H1 (cell line): ENCODE measurements around the gene CACNA1G.
A peak's percentile ranks its signal among the peaks of the same experiment; 100 is the strongest.

Experiments
- CTCF ChIP-seq, 3 experiments: IDR thresholded peaks; 1 replicate in 2 of 3; 2 replicates in 1 of 3; pipeline versions ENCODE4 v1.5.1 to v1.6.1; 2011; ENCODE audit warnings: low read length in 3 of 3, mild to moderate bottlenecking in 3 of 3, inconsistent platforms in 2 of 3, low read depth in 1 of 3, moderate library complexity in 1 of 3; ENCODE audit not compliant: insufficient read depth in 1 of 3; ENCODE audit errors: control extremely low read depth in 1 of 3
- EP300 ChIP-seq, 2 experiments: IDR thresholded peaks; 1 replicate in 1 of 2; 2 replicates in 1 of 2; pipeline ENCODE4 v1.6.1; 2011 to 2012; ENCODE audit warnings: low read depth in 2 of 2, low read length in 2 of 2, mild to moderate bottlenecking in 2 of 2, borderline replicate concordance in 1 of 2, inconsistent platforms in 1 of 2, moderate library complexity in 1 of 2
- JUND ChIP-seq: IDR thresholded peaks from 2 replicates; pipeline ENCODE4 v1.6.1; 2011; ENCODE audit warnings: mild to moderate bottlenecking, improper control_type of control experiment, low read length
- MAFK ChIP-seq: IDR thresholded peaks from 2 replicates; pipeline ENCODE4 v1.6.1; 2012; ENCODE audit warnings: low read depth, mild to moderate bottlenecking, improper control_type of control experiment, low read length
- MAX ChIP-seq: IDR thresholded peaks from 2 replicates; pipeline ENCODE4 v1.6.1; 2012; ENCODE audit warnings: inconsistent platforms
- POLR2A ChIP-seq, 2 experiments: IDR thresholded peaks; 1 replicate in 1 of 2; 2 replicates in 1 of 2; pipeline ENCODE4 v1.6.1; 2011; ENCODE audit warnings: low read depth in 2 of 2, low read length in 2 of 2, mild to moderate bottlenecking in 2 of 2; ENCODE audit errors: control extremely low read depth in 1 of 2
- POLR2AphosphoS5 ChIP-seq: IDR thresholded peaks from 2 replicates; pipeline ENCODE4 v1.6.1; 2011; ENCODE audit warnings: low read depth, low read length
- RAD21 ChIP-seq, 2 experiments: IDR thresholded peaks in 1 of 2; conservative IDR thresholded peaks in 1 of 2; 2 replicates each; pipeline ENCODE4 v1.6.1; 2011; ENCODE audit warnings: low read depth in 2 of 2, low read length in 2 of 2, improper control_type of control experiment in 1 of 2, inconsistent platforms in 1 of 2, mild to moderate bottlenecking in 1 of 2, moderate library complexity in 1 of 2
- SAP30 ChIP-seq: fragments of 300-600 bp; sonication (generic); IDR thresholded peaks from 2 replicates; pipeline ENCODE4 v1.7.1; 2012; ENCODE audit warnings: low read length, moderate library complexity, mild to moderate bottlenecking, inconsistent platforms; ENCODE audit not compliant: insufficient read depth, insufficient replicate concordance
- SIRT6 ChIP-seq: IDR thresholded peaks from one replicate; pipeline ENCODE4 v1.7.1; 2012; ENCODE audit warnings: low read length, inconsistent platforms
- TEAD4 ChIP-seq: IDR thresholded peaks from 2 replicates; pipeline ENCODE4 v1.6.1; 2012; ENCODE audit warnings: low read depth, low read length, inconsistent platforms, mixed read lengths
- USF2 ChIP-seq: IDR thresholded peaks from 2 replicates; pipeline ENCODE4 v1.6.1; 2011; ENCODE audit warnings: low read length, improper control_type of control experiment

GRCh38 chr17:50558581-50558940, 2.0 kb upstream of the CACNA1G start:
- TF ChIP-seq MAX (no peak), RAD21 (IDR thresholded peaks at IDR 0.05 in 1 of 2, conservative IDR thresholded peaks at IDR 0.05 in 1 of 2; ENCODE audit: low read depth in 2 of 2, low read length in 2 of 2) (0 out of 4 replicates have a peak, but pooled peaks of 1 of the 2 experiments have one; percentile 2), CTCF (IDR thresholded peaks at IDR 0.05; ENCODE audit: control extremely low read depth in 1 of 3, insufficient read depth in 1 of 3, low read depth in 1 of 3, low read length in 3 of 3) (peak in 1 of 3 experiments; percentile 22; a peak in 1 of 4 replicates), SIRT6 (no peak), POLR2A (IDR thresholded peaks at IDR 0.05; ENCODE audit: control extremely low read depth in 1 of 2, low read depth in 2 of 2, low read length in 2 of 2) (no peak), JUND (no peak), POLR2AphosphoS5 (no peak), EP300 (IDR thresholded peaks at IDR 0.05; ENCODE audit: borderline replicate concordance in 1 of 2, low read depth in 2 of 2, low read length in 2 of 2) (no peak), USF2 (no peak), MAFK (no peak), SAP30 (no peak), TEAD4 (no peak)
